OCI-M2 (cell line): ENCODE measurements around the gene GOLGA6L10.
"Not testable (repeated sequence)": the region's sequence is repeated elsewhere in the genome, so short reads cannot be mapped to it uniquely, and the experiment has no call there.

Experiments
- DNase-seq: peaks from one replicate; lab custom pipeline; 2025; ENCODE audit not compliant: unreplicated experiment; lab: John Stamatoyannopoulos, UW

The GOLGA6L10 gene

GRCh38 chr15:82343851-82344250 lies 5.4 kb downstream of the GOLGA6L10 start:
- not testable (repeated sequence) for DNase-seq

- not testable (repeated sequence) for DNase-seq
Observed at GRCh38 chr15:82342632-82343374, 6.5 kb downstream of the GOLGA6L10 start.

GRCh38 chr15:82338573-82338972 lies 10.7 kb downstream of the GOLGA6L10 start:
- not testable (repeated sequence) for DNase-seq

DNA sequence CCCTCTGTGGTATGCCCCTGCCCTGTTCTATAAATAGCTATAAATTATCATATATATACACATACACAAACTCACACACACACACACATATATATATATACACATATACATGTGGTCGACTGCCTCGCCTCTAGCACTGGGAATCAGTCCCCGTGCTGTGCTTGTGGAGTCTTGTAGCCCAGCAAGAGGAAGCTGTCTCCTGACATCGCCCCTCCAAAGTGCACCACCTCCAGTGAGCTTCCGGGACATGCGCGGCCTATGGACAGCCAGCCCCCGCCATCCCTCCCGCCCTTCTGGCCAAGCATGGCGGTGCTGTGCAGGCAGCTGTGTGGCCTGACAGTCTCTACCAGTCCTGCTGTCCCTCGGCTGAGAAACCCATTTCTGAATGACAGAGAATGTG lies 11.2 kb downstream of the GOLGA6L10 start:
- not testable (repeated sequence) for DNase-seq

GRCh38 chr15:82337051-82337450 lies 12.2 kb downstream of the GOLGA6L10 start:
- not testable (repeated sequence) for DNase-seq

- DNase-seq, result not testable (repeated sequence)
Observed at GRCh38 chr15:82336180-82336647, 13.1 kb downstream of the GOLGA6L10 start.

GRCh38 chr15:82335006-82335405 lies 14.3 kb downstream of the GOLGA6L10 start:
- DNase-seq, result not testable (repeated sequence)

DNA sequence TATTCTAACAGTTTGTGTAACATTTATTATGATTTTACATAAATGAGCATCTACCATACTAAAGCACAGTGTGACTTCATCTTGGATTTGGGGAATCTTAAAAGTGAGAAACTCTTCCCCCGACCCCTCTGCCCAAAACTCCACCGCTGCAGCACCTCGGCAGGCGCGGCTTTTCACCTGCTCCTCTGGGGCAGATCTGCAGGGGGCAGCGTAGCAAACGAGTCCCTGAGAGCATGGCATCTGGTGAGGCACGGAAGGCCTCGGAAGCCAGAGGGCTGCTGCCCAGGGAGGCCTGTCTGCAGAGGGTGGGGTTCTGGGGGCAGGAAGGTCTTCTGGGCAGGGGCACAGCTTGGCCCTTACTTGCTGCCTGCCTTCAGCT lies 14.7 kb downstream of the GOLGA6L10 start:
- DNase-seq, result not testable (repeated sequence)

DNA sequence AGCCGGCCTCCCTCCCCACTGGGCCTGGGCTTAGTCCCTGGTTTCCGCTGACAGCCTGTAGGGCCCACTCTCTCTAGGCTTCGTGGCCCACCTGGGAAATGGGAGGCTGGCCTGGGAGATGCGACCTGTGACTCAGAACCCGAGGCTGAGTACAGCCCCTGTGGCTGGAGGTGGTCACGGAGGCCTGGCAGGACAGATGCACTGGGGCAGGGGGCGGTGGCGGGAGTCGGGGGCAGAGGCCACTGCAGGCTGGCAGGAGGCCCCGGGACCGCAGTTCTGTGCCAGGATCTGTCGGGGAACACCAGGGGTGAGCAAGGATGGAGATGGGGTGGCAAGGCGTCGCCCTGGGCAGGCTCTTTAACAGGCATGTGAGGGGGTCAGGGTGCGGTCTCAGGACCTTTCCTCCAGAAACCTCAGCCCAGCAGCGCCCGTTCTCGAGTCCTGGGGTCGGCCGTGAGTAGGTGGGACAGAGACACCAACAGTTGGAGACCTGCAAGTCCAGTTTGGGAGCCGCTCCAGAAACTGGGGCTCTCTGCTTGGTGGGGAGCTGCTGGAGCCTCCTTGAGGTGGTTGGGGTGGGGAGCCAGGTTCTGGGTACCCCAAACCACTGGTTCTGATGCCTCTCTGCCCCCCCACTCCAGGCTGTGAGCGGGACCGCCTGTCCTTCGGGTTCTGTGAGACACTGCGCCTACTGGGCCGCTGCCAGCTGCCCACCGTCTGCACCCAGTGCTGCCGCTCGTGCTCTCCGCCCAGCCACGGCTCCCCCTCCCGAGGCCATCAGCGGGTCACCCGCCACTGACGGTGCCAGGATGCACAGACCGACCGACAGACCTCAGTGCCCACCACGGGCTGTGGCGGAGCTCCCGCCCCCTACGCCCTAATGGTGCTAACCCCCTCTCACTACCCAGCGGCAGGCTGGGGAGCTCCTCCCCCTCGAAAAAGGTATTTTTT lies 15.4 kb downstream of the GOLGA6L10 start:
- DNase-seq, result not testable (repeated sequence)

DNA sequence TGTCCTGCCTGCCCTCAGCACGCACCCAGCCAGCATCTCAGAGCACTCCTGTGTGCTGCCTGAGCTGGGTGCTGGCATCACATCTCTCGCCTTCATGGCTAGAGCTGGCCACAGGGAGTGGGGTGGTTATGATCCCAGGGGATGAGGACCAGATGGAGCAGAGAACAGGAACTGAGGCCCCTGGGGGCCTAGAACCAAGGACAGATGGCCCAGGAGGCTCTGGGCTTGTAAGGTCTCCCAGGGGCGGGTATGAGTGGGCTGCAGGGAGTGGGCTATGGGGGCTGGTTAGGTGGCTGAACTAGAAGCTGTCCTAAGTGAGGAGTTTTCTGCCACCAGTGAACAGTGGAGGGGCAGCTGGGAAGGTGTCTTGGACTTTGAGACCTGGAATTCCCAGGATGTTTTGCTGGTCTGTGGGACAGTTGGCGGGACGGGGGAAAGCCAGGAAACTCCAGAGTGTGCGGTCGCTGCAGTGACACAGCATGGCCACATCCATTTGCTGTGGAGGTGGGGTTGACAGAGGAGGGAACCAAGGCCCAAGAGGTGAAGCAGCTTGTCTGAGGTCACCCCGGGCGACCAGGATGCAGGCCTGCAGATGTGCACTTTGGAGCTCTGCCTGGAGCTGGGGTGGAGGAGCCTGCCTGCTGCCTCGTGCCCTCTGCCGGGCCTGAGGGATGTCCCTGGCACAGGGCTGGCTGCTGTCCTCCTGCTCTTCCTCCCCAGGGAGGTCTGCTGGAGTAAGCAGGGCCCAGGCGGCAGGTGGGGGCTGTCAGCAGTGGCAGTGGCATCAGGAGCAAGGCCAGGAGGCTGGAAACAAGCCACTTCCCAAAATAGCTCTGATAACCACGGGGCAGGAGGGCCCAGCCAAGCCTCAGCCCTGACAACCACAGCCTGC lies 16.3 kb downstream of the GOLGA6L10 start:
- not testable (repeated sequence) for DNase-seq

DNA sequence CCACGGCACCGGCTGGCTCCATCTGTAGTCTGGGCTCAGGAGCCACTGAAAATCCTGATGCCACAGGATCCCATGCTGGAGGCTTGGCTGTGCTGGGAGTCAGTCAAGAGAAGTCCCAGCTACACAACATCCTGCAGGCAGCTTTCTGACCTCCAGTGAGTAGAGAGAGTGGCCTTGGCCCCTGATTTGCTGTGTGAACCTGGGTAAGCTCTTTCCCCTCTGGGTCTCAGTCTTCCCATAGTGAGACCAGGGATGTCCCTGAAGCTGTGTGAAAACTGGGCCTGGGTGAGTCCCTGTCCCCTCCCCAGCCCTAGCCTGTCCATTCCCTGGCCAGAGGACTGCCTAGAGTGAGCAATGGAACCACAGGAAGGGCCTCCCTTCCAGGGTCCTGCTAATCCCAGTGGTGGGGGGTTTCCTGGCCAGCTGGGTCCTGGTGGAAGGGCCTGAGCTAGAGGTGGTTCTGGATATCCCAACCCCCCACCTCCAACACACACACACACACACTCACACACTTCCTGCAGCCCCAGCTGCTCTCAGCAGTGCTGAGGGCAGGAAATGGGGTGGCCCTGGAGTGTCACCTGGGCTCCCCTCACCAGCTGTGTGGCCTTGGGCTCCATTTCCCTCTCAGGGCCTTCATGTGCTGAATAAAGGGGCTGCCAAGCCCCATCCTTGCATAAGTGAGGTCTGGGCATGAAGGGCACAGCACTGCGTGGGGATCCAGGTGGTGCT lies 17.5 kb downstream of the GOLGA6L10 start:
- not testable (repeated sequence) for DNase-seq

- DNase-seq, result not testable (repeated sequence)
Observed at GRCh38 chr15:82330921-82331320, 18.4 kb downstream of the GOLGA6L10 start.

DNA sequence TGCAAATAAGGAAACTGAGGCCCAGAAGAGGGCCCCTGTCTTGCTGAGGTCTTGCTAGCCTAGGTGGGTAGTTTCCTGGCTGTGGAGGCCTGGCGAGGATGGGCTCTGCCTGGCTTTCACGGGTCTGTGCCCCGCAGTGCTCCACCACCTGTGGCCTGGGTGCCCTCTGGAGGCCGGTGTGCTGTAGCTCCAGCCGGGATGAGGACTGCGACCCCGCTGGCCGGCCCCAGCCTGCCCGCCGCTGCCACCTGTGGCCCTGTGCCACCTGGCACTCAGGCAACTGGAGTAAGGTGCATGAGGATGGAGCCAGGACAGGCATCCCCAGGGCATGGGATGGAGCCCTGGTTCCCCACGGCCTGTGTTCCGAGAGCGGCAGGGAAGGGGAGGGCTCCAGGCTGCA lies 20.2 kb downstream of the GOLGA6L10 start:
- not testable (repeated sequence) for DNase-seq

DNA sequence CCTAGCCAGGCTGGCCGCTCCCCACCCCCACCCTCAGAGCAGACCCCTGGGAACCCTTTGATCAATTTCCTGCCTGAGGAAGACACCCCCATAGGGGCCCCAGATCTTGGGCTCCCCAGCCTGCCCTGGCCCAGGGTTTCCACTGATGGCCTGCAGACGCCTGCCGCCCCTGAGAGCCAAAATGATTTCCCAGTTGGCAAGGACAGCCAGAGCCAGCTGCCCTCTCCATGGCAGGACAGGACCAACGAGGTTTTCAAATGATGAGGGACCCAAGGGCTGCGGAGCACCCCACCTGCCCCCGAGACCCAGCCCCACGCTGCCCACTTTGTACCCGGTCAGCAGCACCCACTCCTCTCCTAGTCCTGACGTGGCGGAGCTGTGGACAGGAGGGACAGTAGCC lies 21.9 kb downstream of the GOLGA6L10 start:
- not testable (repeated sequence) for DNase-seq

DNA sequence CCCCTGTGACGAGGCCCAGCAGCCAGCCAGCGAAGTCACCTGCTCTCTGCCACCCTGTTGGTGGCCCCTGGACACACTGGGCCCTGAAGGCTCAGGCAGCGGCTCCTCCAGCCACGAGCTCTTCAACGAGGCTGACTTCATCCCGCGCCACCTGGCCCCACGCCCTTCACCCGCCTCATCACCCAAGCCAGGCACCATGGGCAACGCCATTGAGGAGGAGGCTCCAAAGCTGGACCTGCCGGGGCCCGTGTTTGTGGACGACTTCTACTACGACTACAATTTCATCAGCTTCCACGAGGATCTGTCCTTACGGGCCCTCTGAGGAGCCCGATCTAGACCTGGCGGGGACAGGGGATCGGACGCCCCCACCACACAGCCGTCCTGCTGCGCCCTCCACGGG lies 22.4 kb downstream of the GOLGA6L10 start:
- not testable (repeated sequence) for DNase-seq

GRCh38 chr15:82325646-82326045 lies 23.6 kb downstream of the GOLGA6L10 start:
- DNase-seq, result not testable (repeated sequence)

GRCh38 chr15:82324831-82325230 lies 24.4 kb downstream of the GOLGA6L10 start:
- not testable (repeated sequence) for DNase-seq

GRCh38 chr15:82322488-82322887 lies 26.8 kb downstream of the GOLGA6L10 start:
- not testable (repeated sequence) for DNase-seq

- not testable (repeated sequence) for DNase-seq
Observed at GRCh38 chr15:82320861-82321260, 28.4 kb downstream of the GOLGA6L10 start.
